GM12864 (cell line): ENCODE data around the gene NAP1L3.

Source experiments
- DNase-seq: peaks from one replicate; pipeline ENCODE4 v3.0.0-alpha.2; 2011; ENCODE audit warnings: low read depth
- H3K4me3 ChIP-seq: 2 replicates; pipeline ENCODE4 v1.5.1; 2011; ENCODE audit warnings: mild to moderate bottlenecking, low read depth, low read length, control low read depth
- TF ChIP-seq, protein P1 (sequence below): IDR thresholded peaks from 2 replicates; pipeline ENCODE4 v1.5.1; 2011; ENCODE audit warnings: low read depth, mild to moderate bottlenecking, moderate library complexity, low read length, control low read depth, inconsistent platforms; ENCODE audit errors: missing control alignments

Gene NAP1L3

DNA sequence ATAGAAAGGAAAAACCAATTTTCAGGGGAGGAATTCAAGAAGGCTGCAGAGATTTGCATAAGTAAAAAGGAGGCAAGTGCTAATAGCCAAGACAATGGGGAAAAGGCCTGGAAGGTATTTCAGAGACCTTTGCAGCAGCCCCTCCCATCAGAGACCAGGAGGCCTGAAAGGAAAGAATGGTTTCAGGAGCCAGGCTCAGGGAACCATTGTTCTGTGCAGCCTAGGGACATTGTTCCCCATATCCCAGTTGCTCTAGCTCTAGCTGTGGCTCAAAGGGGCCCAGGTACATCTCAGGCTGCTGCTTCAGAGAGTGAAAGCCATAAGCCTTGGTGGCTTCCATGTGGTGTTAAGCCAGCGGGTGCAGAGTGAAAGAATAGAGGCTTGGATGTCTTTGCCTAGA, 24.0 kb downstream of the NAP1L3 start:
- no peak for DNase-seq
- no peak overlapping the region for H3K4me3 ChIP-seq
- TF ChIP-seq, protein P1, sequence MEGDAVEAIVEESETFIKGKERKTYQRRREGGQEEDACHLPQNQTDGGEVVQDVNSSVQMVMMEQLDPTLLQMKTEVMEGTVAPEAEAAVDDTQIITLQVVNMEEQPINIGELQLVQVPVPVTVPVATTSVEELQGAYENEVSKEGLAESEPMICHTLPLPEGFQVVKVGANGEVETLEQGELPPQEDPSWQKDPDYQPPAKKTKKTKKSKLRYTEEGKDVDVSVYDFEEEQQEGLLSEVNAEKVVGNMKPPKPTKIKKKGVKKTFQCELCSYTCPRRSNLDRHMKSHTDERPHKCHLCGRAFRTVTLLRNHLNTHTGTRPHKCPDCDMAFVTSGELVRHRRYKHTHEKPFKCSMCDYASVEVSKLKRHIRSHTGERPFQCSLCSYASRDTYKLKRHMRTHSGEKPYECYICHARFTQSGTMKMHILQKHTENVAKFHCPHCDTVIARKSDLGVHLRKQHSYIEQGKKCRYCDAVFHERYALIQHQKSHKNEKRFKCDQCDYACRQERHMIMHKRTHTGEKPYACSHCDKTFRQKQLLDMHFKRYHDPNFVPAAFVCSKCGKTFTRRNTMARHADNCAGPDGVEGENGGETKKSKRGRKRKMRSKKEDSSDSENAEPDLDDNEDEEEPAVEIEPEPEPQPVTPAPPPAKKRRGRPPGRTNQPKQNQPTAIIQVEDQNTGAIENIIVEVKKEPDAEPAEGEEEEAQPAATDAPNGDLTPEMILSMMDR: no peak

DNA sequence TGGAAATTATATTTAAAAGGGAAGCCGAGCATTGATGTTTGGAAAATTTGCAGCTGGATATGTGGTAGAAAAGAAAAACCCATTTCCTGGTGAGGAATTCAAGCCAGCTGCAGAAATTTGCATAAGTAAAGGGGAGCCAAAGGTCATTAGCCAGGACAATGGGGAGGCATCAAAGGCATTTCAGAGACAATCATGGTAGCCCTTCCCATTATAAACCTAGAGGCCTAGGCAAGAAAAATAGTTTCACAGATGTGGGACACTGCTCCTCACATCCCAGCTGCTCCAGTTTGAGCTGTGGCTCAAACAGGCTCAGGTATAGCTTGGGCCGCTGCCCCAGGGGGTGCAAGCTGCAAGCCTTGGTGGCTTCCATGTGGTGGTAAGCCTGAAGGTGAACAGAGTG, 35.8 kb downstream of the NAP1L3 start:
- DNase-seq: no peak
- H3K4me3 ChIP-seq: no peak overlapping the region
- TF ChIP-seq, protein P1: no peak
